HG02840 (cell line): ENCODE results near the gene LLGL2.
"Not testable (repeated sequence)": the region's sequence is repeated elsewhere in the genome, so short reads cannot be mapped to it uniquely, and the experiment has no call there.

ENCODE experiments used
- ATAC-seq: cut with Tn5 transposase; IDR thresholded peaks from one replicate; pipeline ENCODE4 v1.9.1; 2021; ENCODE audit warnings: mild to moderate bottlenecking, moderate library complexity, moderate number of reproducible peaks; ENCODE audit not compliant: unreplicated experiment, low FRiP score

The LLGL2 gene

GRCh38 chr17:75588596-75589011 is 63.1 kb downstream of the LLGL2 start:
- peak; percentile 26 for ATAC-seq

DNA sequence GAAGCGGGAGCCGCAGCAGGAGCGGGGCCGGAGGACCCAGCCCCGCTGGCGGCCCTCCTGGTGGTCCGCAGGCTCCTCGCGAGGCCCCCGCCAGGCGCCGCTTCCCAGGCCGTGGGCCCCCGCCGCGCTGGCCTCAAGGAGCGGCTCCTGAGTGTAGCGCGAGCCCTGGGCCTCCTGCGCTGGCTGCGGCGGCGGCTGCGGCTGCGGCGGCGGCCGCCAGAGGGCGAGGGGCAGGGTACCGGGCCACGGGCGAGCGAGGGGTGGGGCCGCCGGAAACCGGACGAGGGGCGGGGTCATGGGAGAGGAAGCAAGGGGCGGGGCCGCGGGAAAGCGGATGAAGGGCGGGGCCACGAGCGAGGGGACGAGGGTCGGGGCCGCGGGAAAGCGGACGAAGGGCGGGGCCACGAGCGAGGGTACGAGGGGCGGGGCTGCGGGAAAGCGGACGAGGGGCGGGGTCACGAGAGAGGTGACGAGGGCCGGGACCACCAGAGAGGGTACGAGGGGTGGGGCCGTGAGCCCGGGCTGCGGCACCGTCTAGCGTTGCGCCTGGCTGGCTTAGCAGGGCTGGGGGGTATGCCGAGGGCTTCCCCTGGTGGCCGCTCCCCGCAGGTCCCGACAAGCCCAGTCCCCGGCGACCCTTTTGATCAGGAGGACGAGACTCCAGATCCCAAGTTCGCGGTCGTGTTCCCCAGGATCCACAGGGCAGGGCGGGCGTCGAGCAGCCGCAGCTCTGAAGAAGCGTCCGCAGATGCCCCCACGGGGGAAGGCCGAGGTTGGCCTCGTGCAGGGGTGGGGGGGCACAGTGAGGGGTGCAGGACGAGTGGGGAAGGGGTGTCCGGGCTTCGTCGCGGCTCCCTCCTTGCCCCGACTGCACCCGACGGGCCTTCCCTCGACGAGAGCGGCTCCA is 63.8 kb downstream of the LLGL2 start:
- peak; percentile 69 for ATAC-seq

DNA sequence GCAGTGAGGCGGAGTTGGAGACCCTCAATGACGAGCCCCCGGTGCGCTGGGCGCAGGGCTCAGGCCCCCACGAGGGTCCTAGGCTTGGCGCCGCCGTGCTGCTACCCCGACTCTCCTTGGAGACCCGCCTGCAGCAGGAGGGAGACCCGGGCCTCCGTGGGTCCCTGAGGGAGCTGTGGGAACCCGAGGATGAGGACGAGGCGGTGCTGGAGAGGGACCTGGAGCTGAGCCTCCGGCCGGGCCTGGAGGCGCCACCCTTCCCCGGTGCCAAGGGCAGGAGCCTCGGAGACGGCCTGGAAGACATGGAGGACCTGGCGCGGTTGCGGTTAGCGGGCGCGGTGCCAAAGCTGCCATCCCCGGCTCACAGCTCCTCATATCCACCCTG is 64.4 kb downstream of the LLGL2 start:
- no peak for ATAC-seq

GRCh38 chr17:75590314-75590761 is 64.8 kb downstream of the LLGL2 start:
- ATAC-seq = no peak

- ATAC-seq = no peak
Measured at GRCh38 chr17:75590849-75591721, 65.6 kb downstream of the LLGL2 start.

- no peak for ATAC-seq
Measured at GRCh38 chr17:75591722-75592302, 66.3 kb downstream of the LLGL2 start.

- ATAC-seq = no peak
Measured at GRCh38 chr17:75592348-75593020, 67.0 kb downstream of the LLGL2 start.

- ATAC-seq = not testable (repeated sequence)
Measured at GRCh38 chr17:75593430-75593829, 67.9 kb downstream of the LLGL2 start.

GRCh38 chr17:75594499-75595283 is 69.2 kb downstream of the LLGL2 start:
- ATAC-seq = no peak

- ATAC-seq = no peak
Measured at GRCh38 chr17:75595284-75595919, 69.9 kb downstream of the LLGL2 start.

- ATAC-seq = no peak
Measured at GRCh38 chr17:75595920-75596313, 70.4 kb downstream of the LLGL2 start.

DNA sequence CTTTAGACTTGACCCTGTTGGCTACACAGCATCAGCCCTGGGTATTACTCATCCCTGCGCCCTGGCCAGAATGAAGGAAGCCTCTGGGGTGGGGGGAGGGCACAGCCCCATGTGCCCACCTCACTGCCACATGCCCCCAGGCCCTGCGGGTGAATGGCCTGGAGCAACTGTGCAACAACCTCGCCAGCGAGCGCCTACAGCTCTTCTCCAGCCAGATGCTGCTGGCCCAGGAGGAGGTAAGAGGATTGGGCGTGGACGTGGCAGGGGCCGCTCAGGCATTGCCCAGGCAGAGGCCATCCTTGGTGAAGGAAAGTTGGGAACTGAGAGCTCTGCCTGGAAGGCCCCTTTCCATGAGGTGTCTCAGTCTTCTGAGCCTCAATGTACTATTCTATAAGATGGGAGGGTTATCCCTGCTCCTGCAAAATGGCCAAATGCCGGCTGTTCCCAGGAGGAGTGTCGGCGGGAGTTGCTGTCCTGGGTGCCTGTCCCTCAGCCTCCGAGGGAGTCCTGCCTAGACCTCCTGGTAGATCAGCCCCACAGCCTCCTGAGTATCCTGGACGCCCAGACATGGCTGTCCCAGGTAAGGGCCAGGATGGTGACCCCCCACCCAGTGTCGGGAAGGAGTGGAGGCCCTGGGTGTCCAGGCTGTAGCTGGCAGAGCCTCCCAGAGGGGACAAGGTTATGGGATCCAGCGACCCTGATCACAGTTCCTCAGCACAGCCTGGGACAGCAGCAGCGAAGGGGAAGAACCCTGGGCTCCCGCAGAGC is 71.0 kb downstream of the LLGL2 start:
- ATAC-seq = no peak

- no peak for ATAC-seq
Measured at GRCh38 chr17:75601057-75601987, 75.8 kb downstream of the LLGL2 start.

DNA sequence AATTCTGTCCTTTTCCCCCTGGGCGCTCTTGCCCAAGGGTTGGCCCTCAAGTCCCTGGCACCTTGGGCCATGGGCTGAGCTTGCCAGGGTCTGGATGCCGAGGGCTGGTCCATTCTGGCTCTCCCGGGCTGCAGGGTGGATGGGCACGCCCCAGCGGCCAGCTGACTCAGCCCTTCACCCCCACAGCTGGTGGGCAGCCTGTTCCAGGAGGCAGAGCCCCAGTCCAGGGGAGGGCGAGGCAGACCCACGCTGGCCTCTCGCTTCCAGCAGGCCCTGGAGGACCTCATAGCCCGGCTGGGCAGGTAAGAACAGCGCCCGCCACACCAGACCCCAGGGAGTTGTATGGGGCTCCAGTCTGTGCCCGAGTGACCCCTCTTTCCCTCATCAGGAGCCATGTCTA is 77.1 kb downstream of the LLGL2 start:
- ATAC-seq = no peak

DNA sequence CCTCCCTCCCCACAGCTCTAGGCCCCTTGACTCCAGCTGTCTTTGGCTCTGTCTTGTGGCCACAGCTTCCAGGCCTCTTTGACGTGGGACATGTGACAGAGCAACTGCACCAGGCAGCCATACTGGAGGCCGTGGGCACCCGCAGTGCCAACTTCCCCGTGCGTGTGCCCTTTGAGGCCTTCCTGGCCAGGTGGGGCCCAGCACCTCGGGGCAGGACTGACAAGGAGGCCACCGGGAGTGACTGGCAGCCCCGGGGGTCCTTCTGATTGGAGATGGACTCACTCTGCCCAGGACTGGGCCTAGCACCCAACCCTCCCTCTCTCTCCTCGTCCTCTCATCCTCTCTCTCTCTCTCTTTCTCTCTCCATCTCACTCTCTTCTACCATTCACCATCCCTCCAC is 77.6 kb downstream of the LLGL2 start:
- no peak for ATAC-seq

DNA sequence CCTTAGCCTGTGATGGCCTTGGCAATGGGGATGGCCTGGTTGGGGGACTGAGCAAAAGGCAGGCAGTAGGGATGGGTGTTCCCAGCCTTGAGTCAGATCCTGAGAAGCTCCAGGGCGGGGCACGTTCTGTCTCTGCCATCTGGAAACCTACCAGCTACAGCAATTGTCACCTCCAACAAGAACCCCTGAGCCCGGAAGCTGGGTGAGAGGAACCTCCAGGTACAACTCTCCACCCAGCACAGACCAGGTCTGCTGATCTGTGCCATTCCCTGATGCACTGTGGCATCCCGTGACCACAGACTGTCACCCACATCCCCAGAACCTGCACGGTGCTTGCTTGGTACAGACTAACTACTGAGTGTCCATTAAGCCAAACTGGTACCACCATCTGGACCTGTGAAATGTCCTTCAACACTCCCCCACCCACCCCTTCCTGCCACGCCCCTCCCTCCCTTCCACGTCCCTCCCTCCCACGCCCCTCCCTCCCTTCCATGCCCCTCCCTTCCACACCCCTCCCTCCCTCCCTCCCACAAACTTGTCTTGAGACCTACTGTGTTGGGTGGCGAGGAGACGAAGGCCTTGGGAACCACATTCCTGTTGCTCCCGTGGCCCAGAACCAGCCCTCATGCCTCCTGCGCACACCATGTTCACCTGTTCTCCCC is 78.7 kb downstream of the LLGL2 start:
- no peak for ATAC-seq

DNA sequence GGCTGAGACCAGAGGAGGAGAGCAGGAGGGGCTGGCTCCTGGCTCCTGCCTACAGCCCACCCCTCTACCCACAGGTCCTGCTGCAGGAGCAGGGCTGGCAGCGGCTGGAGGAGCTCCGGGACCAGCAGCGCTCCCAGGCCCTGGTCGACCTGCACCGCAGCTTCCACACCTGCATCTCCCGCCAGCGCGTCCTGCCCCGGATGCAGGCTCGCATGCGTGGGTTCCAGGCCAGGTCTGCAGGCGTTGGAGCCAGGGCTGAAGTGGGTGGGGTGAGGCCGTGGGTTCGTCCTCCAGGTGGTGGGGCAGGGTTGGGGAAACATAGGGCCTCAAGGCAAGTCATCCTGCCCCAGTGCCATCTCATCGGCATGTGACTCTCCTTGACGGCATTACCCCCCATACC is 80.3 kb downstream of the LLGL2 start:
- no peak for ATAC-seq
